ENCODE results near the gene NFKB1. TPM values are rescaled to one million over a fixed set of nuclear protein-coding genes. Genes with fewer than 3 reads are reported as not detected.

The NFKB1 gene
- total RNA-seq, 1 donor from 2014 or later: 148 TPM

DNA sequence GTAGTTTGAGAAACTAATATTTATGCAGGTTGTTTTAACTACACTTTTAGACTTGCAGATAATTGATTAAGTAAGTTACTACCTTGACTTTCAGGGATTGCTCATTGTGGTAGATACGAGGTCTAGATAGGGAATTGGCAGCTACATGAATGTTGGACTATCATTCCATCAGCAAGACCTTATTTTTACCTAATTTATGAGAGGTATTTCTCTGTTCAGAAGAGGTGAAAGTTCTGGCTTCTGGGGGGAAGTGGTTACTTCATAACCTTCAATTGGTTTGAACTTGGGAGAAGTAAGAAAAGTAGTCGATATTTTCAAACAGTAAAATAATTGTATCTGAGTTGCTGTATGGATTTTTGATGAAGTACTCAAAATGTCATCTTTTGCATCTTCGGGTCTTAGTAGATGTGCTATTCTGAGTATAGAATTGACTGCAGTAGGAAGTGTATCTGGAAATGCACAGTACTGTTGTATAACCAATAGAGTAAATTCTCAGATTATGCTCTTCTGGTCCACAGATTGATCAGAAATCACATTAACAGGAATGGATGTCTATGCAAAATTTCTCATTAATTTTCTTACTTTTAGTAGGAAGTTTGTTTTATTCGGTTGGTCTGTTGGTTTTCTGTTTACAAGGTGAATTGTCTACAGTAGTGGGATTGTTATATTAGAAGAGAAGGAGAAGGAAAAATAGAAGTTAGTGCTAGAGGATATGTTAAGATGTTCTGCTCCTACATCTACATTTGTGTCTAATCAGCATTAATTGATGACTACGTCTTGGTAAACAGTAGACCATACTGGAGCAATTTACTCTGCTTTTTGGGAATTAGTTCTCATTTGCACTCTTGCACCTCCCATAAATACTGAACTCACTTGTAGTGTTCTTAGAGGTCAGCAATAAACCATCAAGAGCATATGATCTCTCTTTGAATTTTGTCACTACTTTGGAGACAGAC, 3.0 kb downstream of the NFKB1 start:
- DNase-seq: peak; percentile 54
- intact Hi-C loops (cut with micrococcal nuclease): loop anchor here (1.0 to 5.0 kb wide), 4 partner anchors 17 to 503 kb away; no protein-coding TSS in a partner anchor
- H3K27ac Mint-ChIP-seq: peak overlapping the region; percentile 69
- peak overlapping the region; percentile 95 for H3K4me3 Mint-ChIP-seq
- no peaks in the 10 kb centered on the region for H3K27me3 Mint-ChIP-seq
- peaks cover under 1% of the 10 kb centered on the region for H3K9me3 Mint-ChIP-seq
- H3K36me3 Mint-ChIP-seq (ENCODE audit: low read depth): peaks cover 32% of the 10 kb centered on the region
- H3K4me1 Mint-ChIP-seq: peaks cover 42% of the 10 kb centered on the region

DNA sequence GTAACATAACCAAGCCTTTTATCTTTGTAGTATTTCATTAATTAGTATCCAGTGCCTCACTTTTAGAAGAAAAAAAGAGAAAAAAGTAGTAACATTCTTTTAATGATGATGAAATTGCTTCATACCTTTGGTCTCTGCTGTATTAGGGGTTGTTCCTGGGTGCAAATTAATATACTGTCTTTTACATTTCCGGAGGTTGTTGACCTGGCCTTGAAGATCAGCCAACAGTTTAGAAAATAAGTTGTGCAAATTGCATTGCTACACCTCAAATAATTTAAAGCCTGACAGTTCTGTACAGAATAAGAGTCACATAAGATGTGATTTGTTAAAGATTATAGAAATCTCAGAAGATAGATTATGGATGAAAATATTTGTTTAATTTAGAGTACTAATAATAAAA, 3.8 kb downstream of the NFKB1 start:
- peaks cover 40% of the 10 kb centered on the region for H3K36me3 Mint-ChIP-seq (ENCODE audit: low read depth)

DNA sequence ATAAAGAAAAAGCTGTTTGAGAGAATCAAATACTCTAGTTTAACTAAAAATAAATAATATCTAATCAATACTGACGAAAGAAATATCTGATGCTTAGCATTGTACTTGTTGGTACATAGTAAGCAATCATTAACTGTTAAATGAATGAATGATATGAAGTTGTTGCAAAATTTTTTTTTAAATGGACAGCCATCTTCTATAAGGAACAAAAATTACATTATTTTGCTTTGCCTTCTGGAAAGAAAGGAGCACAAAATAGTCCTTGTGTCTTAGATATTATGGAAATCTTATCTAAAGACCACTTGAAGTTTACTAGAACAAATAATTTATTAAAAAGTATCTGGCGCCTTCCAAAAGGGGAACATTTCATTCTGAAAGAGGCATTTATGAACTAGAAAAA, 4.5 kb downstream of the NFKB1 start:
- peaks cover 5% of the 10 kb centered on the region for H3K9me3 Mint-ChIP-seq
- peaks cover 50% of the 10 kb centered on the region for H3K4me1 Mint-ChIP-seq
- peaks cover 46% of the 10 kb centered on the region for H3K36me3 Mint-ChIP-seq (ENCODE audit: low read depth)
- intact Hi-C loops (cut with micrococcal nuclease): no loop called here
- DNase-seq: no peak
- no peak overlapping the region for H3K27ac Mint-ChIP-seq
- no peak overlapping the region for H3K4me3 Mint-ChIP-seq
- H3K27me3 Mint-ChIP-seq: no peaks in the 10 kb centered on the region

More for the DNA sequence above, 3.8 kb downstream of the NFKB1 start:
- Mint-ChIP-seq H3K27ac (no peak overlapping the region), H3K9me3 (peaks cover 4% of the 10 kb centered on the region), H3K4me1 (peaks cover 50% of the 10 kb centered on the region), H3K4me3 (peak overlapping the region; percentile 95), H3K27me3 (no peaks in the 10 kb centered on the region)
- intact Hi-C loops (cut with micrococcal nuclease): loop anchor here (1.0 to 5.0 kb wide), 3 partner anchors 16 to 502 kb away; no protein-coding TSS in a partner anchor
- no peak for DNase-seq

DNA sequence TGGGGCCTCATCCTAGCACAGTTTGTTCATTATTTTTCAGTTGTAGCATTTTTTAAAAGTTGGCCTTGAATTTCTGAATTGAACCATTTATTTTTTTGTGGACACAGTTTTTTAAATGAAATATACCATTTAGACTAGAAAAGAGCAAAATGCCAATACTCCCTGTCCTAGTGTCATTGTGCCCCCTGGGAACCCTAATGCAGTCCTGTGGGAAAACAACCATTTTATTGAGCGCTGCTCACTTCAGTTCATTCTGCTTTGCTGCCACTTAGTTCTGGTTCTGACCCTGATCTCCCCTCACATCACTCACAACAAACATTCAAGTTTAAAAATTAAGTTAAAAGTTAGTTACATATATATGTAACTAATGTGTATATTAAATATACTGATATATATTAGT, 5.4 kb downstream of the NFKB1 start:
- Mint-ChIP-seq H3K36me3 (ENCODE audit: low read depth) (peaks cover 51% of the 10 kb centered on the region), H3K4me1 (peaks cover 55% of the 10 kb centered on the region), H3K27ac (no peak overlapping the region), H3K4me3 (no peak overlapping the region), H3K9me3 (peaks cover 5% of the 10 kb centered on the region), H3K27me3 (no peaks in the 10 kb centered on the region)
- intact Hi-C loops (cut with micrococcal nuclease): no loop called here
- DNase-seq: no peak

DNA sequence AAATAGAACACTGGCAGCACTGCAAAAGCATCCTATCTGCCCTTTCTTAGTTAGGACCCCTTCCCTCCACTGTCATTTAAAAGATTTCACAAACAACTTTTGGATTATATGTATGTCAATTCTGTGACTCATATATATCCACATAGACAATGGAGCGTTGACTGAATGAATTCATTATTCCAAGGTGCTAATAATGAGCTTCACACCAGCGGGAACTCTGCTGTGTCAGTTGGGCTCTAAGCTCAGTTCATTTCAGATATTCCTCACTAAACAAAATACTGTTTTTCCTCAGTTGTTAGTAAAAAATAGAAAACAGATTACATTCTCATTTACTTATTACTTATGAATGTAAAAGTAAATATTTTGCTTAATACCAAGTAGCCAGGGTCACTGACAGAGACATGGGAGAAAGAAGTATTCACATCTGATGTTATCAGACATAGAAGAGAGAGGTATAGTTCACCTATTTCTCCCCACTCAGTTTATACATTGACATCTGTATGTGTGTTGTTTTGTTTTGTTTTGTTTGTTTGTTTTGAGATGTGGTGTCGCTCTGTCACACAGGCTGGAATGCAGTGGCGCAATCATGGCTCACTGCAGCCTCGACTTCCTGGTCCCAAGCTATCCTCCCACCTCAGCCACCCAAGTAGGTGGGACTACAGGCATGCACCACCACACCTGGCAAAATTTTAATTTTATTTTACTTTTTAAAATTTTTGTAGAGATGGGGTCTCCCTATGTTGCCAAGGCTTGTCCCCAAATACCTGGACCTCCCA, 10.9 kb downstream of the NFKB1 start:
- intact Hi-C loops (cut with micrococcal nuclease): no loop called here
- Mint-ChIP-seq H3K27me3 (no peaks in the 10 kb centered on the region), H3K4me3 (no peak overlapping the region), H3K36me3 (ENCODE audit: low read depth) (peaks cover 66% of the 10 kb centered on the region), H3K4me1 (peaks cover 51% of the 10 kb centered on the region), H3K27ac (no peak overlapping the region), H3K9me3 (peaks cover 18% of the 10 kb centered on the region)
- DNase-seq: no peak

DNA sequence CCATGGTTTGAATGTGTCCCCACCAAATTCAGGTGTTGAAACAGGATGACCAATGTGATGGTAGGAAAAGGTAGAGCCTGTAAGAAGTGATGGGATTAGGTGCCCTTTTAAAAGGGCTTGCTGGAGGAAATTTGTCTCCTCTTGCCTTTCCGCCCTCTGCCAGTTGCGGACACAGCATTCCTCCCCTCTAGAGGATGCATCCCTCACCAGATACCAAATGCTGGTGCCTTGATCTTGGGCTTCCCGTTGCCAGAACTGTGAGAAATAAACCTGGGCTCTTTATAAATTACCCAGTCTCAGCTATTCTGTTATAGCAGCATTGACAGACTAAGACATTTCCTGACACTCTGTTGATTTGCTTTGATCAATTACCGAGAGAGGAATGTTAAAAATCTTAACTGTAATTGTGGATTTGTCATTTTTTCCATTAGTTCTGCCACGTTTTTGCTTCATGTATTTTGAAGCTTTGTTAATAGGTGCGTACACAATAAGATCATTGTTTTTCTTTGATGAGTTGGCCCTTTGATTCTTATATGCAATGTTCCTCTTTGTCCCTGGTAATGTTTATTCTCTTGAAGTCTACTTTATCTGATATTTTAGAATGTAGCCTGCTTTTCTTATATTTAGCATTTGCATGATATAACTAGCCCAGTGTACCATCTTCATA, 13.3 kb downstream of the NFKB1 start:
- H3K4me3 Mint-ChIP-seq: no peak overlapping the region
- H3K27ac Mint-ChIP-seq: no peak overlapping the region
- intact Hi-C loops (cut with micrococcal nuclease): no loop called here
- H3K4me1 Mint-ChIP-seq: peaks cover 48% of the 10 kb centered on the region
- peaks cover 18% of the 10 kb centered on the region for H3K9me3 Mint-ChIP-seq
- H3K27me3 Mint-ChIP-seq: no peaks in the 10 kb centered on the region
- peaks cover 66% of the 10 kb centered on the region for H3K36me3 Mint-ChIP-seq (ENCODE audit: low read depth)
- no peak for DNase-seq

DNA sequence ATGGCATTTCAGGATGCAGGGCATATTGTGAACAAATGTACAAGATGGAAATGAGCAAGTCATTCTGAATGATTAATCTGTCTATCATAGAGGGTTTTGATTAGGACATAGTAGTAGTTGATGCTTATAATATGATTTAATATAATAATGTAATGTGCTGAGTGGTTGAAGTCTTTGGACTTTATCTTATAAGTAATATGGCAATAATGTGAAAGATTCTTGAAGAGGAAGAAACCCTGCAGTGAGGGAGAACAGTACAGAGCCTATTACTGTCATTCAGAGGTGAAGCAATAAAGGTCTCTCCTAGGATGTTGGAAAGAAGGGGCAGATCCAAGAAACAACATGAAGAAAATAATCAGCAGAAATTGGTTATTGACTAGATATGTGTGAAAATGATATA, 16.6 kb downstream of the NFKB1 start:
- no peak overlapping the region for H3K27ac Mint-ChIP-seq
- H3K4me1 Mint-ChIP-seq: peaks cover 55% of the 10 kb centered on the region
- H3K4me3 Mint-ChIP-seq: peak overlapping the region; percentile 25
- H3K27me3 Mint-ChIP-seq: no peaks in the 10 kb centered on the region
- intact Hi-C loops (cut with micrococcal nuclease): no loop called here
- DNase-seq: no peak
- H3K9me3 Mint-ChIP-seq: peaks cover 13% of the 10 kb centered on the region
- peaks cover 50% of the 10 kb centered on the region for H3K36me3 Mint-ChIP-seq (ENCODE audit: low read depth)

DNA sequence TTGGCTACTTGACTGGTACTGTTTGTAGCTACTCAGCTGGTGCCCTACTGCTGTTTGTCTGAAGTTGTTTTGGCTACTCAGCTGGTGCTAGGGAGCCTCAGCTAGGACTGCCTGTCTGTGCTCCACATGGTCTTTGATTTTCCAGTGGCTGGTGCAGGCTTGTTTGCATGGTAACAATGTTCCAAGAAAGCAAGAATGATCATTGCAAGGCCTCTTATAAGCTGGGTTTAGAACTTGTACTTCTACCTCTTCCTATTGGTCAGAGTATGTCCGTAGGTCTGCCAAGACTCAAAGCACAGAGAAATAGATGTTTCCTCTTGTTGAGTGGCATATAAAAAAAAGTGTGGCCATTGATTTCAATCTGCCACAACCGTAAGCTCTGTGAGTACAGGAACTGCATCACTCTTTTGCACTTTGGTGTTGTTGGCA, 17.6 kb downstream of the NFKB1 start:
- peaks cover 61% of the 10 kb centered on the region for H3K4me1 Mint-ChIP-seq
- intact Hi-C loops (cut with micrococcal nuclease): no loop called here
- peaks cover 13% of the 10 kb centered on the region for H3K9me3 Mint-ChIP-seq
- H3K27ac Mint-ChIP-seq: peak overlapping the region; percentile 30
- H3K4me3 Mint-ChIP-seq: peak overlapping the region; percentile 35
- no peak for DNase-seq
- H3K36me3 Mint-ChIP-seq (ENCODE audit: low read depth): peaks cover 44% of the 10 kb centered on the region
- no peaks in the 10 kb centered on the region for H3K27me3 Mint-ChIP-seq

DNA sequence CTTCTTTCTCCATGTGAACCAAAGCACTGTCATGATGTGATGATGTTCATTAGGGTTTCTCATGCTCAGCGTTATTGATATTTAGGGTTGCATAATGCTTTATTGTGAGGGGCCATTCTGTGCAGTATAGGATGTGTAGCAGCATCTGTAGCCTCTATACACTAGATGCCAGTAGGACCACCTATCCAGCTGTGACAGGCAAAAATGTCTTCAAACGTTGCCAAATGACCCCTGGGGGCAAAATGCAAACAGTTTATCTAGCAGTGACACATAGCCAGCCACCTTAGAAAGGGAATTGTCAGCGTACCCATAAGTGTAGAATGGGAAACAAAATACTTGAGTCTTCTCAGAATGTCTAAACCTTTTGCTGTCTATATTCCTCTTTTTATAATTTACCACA, 18.8 kb downstream of the NFKB1 start:
- Mint-ChIP-seq H3K27ac (no peak overlapping the region), H3K4me1 (peaks cover 64% of the 10 kb centered on the region), H3K36me3 (ENCODE audit: low read depth) (peaks cover 38% of the 10 kb centered on the region), H3K9me3 (peaks cover 8% of the 10 kb centered on the region), H3K4me3 (no peak overlapping the region), H3K27me3 (no peaks in the 10 kb centered on the region)
- intact Hi-C loops (cut with micrococcal nuclease): loop anchor here (10.0 kb wide), 1 partner anchor 265 kb away; no protein-coding TSS in a partner anchor
- no peak for DNase-seq

DNA sequence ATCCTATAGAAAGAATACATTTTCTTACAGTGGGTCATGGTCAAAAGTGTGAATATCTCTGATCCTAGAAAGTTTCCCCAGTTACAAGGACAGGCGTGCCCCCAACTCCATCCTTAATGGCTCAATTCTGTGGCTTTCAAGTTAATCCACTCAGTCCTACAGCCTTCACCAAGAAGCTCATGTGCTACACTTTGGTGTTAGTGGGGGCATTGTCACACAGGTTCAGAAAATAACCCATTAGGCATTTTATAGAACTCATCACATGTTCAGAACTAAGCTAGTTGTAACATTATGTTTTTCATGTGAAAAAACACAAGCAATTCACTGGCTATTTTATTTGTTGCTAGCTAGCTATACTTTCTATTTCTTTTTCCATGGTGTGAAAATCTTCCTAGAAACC, 20.4 kb downstream of the NFKB1 start:
- Mint-ChIP-seq H3K27ac (peak overlapping the region; percentile 68), H3K4me3 (no peak overlapping the region), H3K4me1 (peaks cover 74% of the 10 kb centered on the region), H3K27me3 (no peaks in the 10 kb centered on the region), H3K9me3 (peaks cover 2% of the 10 kb centered on the region), H3K36me3 (ENCODE audit: low read depth) (peaks cover 36% of the 10 kb centered on the region)
- no peak for DNase-seq
- intact Hi-C loops (cut with micrococcal nuclease): loop anchor here (1.0 to 10.0 kb wide), 2 partner anchors 17 to 263 kb away; no protein-coding TSS in a partner anchor

DNA sequence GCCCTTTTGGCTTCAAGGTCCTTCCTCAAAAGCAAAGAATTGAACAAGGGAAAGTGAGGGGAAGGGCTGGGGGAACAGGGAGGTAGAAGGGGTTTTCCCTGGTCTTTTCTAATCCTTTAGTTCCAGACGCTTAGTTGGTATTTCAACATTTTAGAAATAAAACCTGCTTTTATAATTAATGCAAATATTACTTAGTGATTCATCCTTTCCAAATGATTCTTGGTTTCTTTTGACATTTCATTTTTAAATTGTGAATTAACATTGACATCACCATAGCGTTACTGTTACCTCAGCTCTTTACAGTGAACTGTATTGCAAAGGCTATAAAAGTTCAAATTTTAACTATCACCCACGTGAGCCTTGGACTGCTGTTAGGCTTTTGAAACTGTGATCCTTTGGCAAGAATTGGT, 20.9 kb downstream of the NFKB1 start:
- peak overlapping the region; percentile 64 for H3K4me3 Mint-ChIP-seq
- H3K27ac Mint-ChIP-seq: peak overlapping the region; percentile 68
- intact Hi-C loops (cut with micrococcal nuclease): loop anchor here (2.0 to 10.0 kb wide), 2 partner anchors 15 to 263 kb away; no protein-coding TSS in a partner anchor
- H3K4me1 Mint-ChIP-seq: peaks cover 74% of the 10 kb centered on the region
- peaks cover 32% of the 10 kb centered on the region for H3K36me3 Mint-ChIP-seq (ENCODE audit: low read depth)
- no peaks in the 10 kb centered on the region for H3K27me3 Mint-ChIP-seq
- no peaks in the 10 kb centered on the region for H3K9me3 Mint-ChIP-seq
- no peak for DNase-seq

DNA sequence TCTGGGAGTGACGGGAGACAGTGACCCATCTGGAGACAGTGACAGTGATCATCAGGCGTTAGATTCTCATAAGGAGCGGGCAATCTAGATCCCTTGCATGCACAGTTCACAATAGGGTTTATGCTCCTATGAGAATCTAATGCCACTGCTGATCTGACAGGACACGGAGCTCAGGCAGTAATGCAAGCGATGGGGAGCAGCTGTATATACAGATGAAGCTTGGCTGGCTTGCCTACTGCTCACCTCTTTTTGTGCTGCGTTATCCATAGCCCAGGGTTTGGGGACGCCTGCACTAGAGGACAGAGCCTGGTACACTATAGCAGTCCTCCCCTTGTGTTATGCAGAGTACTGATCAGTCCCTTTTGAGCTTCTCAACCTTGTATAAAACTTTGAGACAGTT, 23.5 kb downstream of the NFKB1 start:
- Mint-ChIP-seq H3K4me3 (peak overlapping the region; percentile 29), H3K36me3 (ENCODE audit: low read depth) (peaks cover 36% of the 10 kb centered on the region), H3K4me1 (peaks cover 76% of the 10 kb centered on the region), H3K27ac (peak overlapping the region; percentile 42), H3K9me3 (no peaks in the 10 kb centered on the region), H3K27me3 (no peaks in the 10 kb centered on the region)
- intact Hi-C loops (cut with micrococcal nuclease): loop anchor here (5.0 to 10.0 kb wide), 2 partner anchors 260 to 303 kb away; partner anchors contain the start of gene UBE2D3
- DNase-seq: no peak

DNA sequence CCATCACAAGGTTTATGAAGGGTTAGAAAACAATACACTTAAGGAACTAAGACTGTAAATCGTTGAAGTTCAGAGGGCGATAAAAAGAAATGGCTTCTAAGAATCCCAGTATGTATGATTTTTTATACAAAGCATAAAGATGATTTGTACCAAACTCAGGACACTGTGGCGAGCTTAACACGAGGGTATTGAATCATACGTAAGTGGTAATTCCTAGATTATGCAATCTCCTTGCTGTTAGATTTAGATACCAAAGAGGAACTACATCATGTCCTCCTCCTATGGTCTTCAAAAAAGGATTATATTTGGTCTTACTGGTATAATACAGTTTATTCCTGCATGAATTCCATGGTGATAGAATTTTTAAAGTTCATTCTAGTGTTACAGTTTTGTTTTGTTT, 23.9 kb downstream of the NFKB1 start:
- H3K4me3 Mint-ChIP-seq: peak overlapping the region; percentile 44
- H3K4me1 Mint-ChIP-seq: peaks cover 78% of the 10 kb centered on the region
- intact Hi-C loops (cut with micrococcal nuclease): loop anchor here (5.0 to 10.0 kb wide), 2 partner anchors 260 to 302 kb away; partner anchors contain the start of gene UBE2D3
- no peaks in the 10 kb centered on the region for H3K9me3 Mint-ChIP-seq
- peak overlapping the region; percentile 42 for H3K27ac Mint-ChIP-seq
- H3K36me3 Mint-ChIP-seq (ENCODE audit: low read depth): peaks cover 40% of the 10 kb centered on the region
- no peaks in the 10 kb centered on the region for H3K27me3 Mint-ChIP-seq
- no peak for DNase-seq

All from activated CD4-positive, alpha-beta T cell treated with anti-CD3 and anti-CD28 coated beads, Interleukin-2, amount 10 ng/mL, durations not matched to agents 24 days and 14 days (primary cell).